T-cell (primary cell): Measurements from ENCODE around the gene POLR2B. TPM values are rescaled to one million over a fixed set of nuclear protein-coding genes. Genes with fewer than 3 reads are reported as not detected.

Experiments used
- ATAC-seq, 4 experiments: fragments of 200-7000 bp in 3 of 4; fragments of 150-1000 bp in 1 of 4; cut with Tn5 transposase; replicated peaks in 1 of 4; 1 replicate in 3 of 4; 2 replicates in 1 of 4; pipeline ENCODE4 v1.10.0; 2021; ENCODE audit warnings: moderate library complexity in 3 of 4, mild to moderate bottlenecking in 2 of 4, moderate number of reproducible peaks in 1 of 4
- CTCF ChIA-PET, 2 donors: fragments of 300-600 bp; sonication (Branson Sonifier 250); formaldehyde crosslinking; loops; one replicate each; lab custom pipeline; 2022; ENCODE audit warnings: antibody characterized with exemption in 2 of 2; lab: Charles Lee
- POLR2A ChIA-PET, 2 donors: fragments of 300-600 bp; sonication (Branson Sonifier 250); formaldehyde crosslinking; loops; one replicate each; lab custom pipeline; 2022; ENCODE audit warnings: antibody characterized with exemption in 2 of 2; lab: Charles Lee
- DNase-seq, 35 experiments: peaks; one replicate each; pipeline versions ENCODE4 v3.0.0 to v3.0.0-alpha.2; 2013 to 2023
- H3K27ac ChIP-seq: one replicate; pipeline ENCODE4 v1.5.1; 2013; ENCODE audit warnings: low read length
- H3K27me3 ChIP-seq, 2 experiments: replicated peaks in 1 of 2; 1 replicate in 1 of 2; 2 replicates in 1 of 2; pipeline versions ENCODE4 v1.6.1 to v1.7.0; 2013; ENCODE audit warnings: low read length in 1 of 2, mixed read lengths in 1 of 2; ENCODE audit not compliant: control insufficient read depth in 2 of 2, insufficient read depth in 2 of 2; ENCODE audit errors: extremely low read depth in 1 of 2
- H3K36me3 ChIP-seq, 2 donors: 1 replicate in 1 of 2; 2 replicates in 1 of 2; pipeline versions ENCODE4 v1.6.1 to v1.7.0; 2013; ENCODE audit warnings: low read length in 1 of 2; ENCODE audit not compliant: control insufficient read depth in 2 of 2, insufficient read depth in 1 of 2; ENCODE audit errors: extremely low read depth in 1 of 2
- H3K4me1 ChIP-seq, 2 experiments: 1 replicate in 1 of 2; 2 replicates in 1 of 2; pipeline versions ENCODE4 v1.6.1 to v1.7.0; 2013; ENCODE audit warnings: low read length in 2 of 2, mixed read lengths in 1 of 2; ENCODE audit not compliant: insufficient read depth in 2 of 2, control insufficient read depth in 1 of 2; ENCODE audit errors: extremely low read depth in 1 of 2
- H3K4me3 ChIP-seq, 2 donors: 1 replicate in 1 of 2; 2 replicates in 1 of 2; pipeline versions ENCODE4 v1.5.1 to v1.7.0; 2013; ENCODE audit warnings: mild to moderate bottlenecking in 2 of 2, low read length in 1 of 2, moderate library complexity in 1 of 2; ENCODE audit not compliant: control insufficient read depth in 1 of 2; ENCODE audit errors: extremely low read depth in 1 of 2
- H3K9me3 ChIP-seq: 2 replicates; pipeline ENCODE4 v1.7.0; 2013
- H3K27ac Mint-ChIP-seq, 2 donors: one replicate each; pipeline ENCODE4 v1.8.0; 2020 to 2021; ENCODE audit warnings: mild to moderate bottlenecking in 2 of 2, mixed read lengths in 2 of 2
- H3K27me3 Mint-ChIP-seq, 2 donors: one replicate each; pipeline ENCODE4 v1.8.0; 2021 to 2022; ENCODE audit warnings: mixed read lengths in 2 of 2
- H3K36me3 Mint-ChIP-seq: one replicate; pipeline ENCODE4 v1.8.0; 2021; ENCODE audit warnings: mixed read lengths
- H3K4me1 Mint-ChIP-seq, 3 donors: one replicate each; pipeline ENCODE4 v1.8.0; 2020 to 2022; ENCODE audit warnings: mixed read lengths in 3 of 3, mild to moderate bottlenecking in 1 of 3
- H3K4me3 Mint-ChIP-seq, 3 donors: one replicate each; pipeline ENCODE4 v1.8.0; 2020 to 2022; ENCODE audit warnings: mild to moderate bottlenecking in 3 of 3, mixed read lengths in 3 of 3, moderate library complexity in 3 of 3
- H3K9me3 Mint-ChIP-seq, 3 donors: one replicate each; pipeline ENCODE4 v1.8.0; 2020 to 2022; ENCODE audit warnings: mixed read lengths in 3 of 3
- WGBS: methylation state at CpG from one replicate; pipeline ENCODE4 v1.1.5; 2013; ENCODE audit warnings: missing lambda C conversion rate; ENCODE audit not compliant: insufficient coverage; 5-methylcytosine and 5-hydroxymethylcytosine counted together
- total RNA-seq, 35 experiments: library from RNA in 6 of 35; stranded (reverse) in 6 of 35; fragments of 120-200 nt in 1 of 35; gene quantifications; one replicate each; pipeline versions ENCODE4 v1.2.1 to v1.2.4 and lab custom pipeline; 2013 to 2026

POLR2B gene
- total RNA-seq, 5 donors from 2014 or later (not counting 1 experiment from before 2014, with no cell fraction given): 79.4 to 112 (median 106) TPM

GRCh38 chr4:57061395-57061794, 82.7 kb downstream of the POLR2B start:
- no peak overlapping the region for H3K27ac ChIP-seq

GRCh38 chr4:57063518-57063917, 84.8 kb downstream of the POLR2B start:
- Mint-ChIP-seq H3K27me3 (peaks cover 3 to 5% of the 10 kb centered on the region in 2 donors), H3K4me3 (no peak overlapping the region), H3K9me3 (peaks cover 0 to 4% (median 0%) of the 10 kb centered on the region in 3 donors), H3K27ac (no peak overlapping the region), H3K36me3 (no peaks in the 10 kb centered on the region), H3K4me1 (no peaks in the 10 kb centered on the region)
- no peak for ATAC-seq
- no CpG with 5 or more reads among the region's 1 CpG for WGBS
- H3K27ac ChIP-seq: no peak overlapping the region
- no peaks in the 10 kb centered on the region for H3K4me1 ChIP-seq
- H3K9me3 ChIP-seq: no peaks in the 10 kb centered on the region
- H3K36me3 ChIP-seq: no peaks in the 10 kb centered on the region
- no peak for DNase-seq
- POLR2A ChIA-PET: no interaction called here
- peaks cover 0 to 3% of the 10 kb centered on the region in 2 experiments for H3K27me3 ChIP-seq
- CTCF ChIA-PET: no interaction called here
- H3K4me3 ChIP-seq: no peak overlapping the region

More at GRCh38 chr4:57061395-57061794, 82.7 kb downstream of the POLR2B start:
- H3K27ac Mint-ChIP-seq: no peak overlapping the region
- peaks cover 0 to 3% of the 10 kb centered on the region in 2 experiments for H3K27me3 ChIP-seq
- peaks cover 0 to 4% (median 0%) of the 10 kb centered on the region in 3 donors for H3K9me3 Mint-ChIP-seq
- H3K36me3 Mint-ChIP-seq: no peaks in the 10 kb centered on the region
- no peak for DNase-seq
- H3K4me3 Mint-ChIP-seq: no peak overlapping the region
- ChIA-PET POLR2A (interaction anchor here in 1 of 2 donors (0.6 kb wide), 1 partner anchor 1672 kb away, joined by 5 read pairs; no protein-coding TSS in a partner anchor), CTCF (no interaction called here)
- WGBS: no CpG with 5 or more reads among the region's 5 CpGs
- peaks cover 11 to 12% of the 10 kb centered on the region in 2 donors for H3K27me3 Mint-ChIP-seq
- no peak overlapping the region for H3K4me3 ChIP-seq
- H3K9me3 ChIP-seq: no peaks in the 10 kb centered on the region
- no peaks in the 10 kb centered on the region for H3K36me3 ChIP-seq
- H3K4me1 ChIP-seq: no peaks in the 10 kb centered on the region
- no peak for ATAC-seq
- H3K4me1 Mint-ChIP-seq: no peaks in the 10 kb centered on the region

- CTCF ChIA-PET: no interaction called here
- no peak overlapping the region for H3K27ac ChIP-seq
- POLR2A ChIA-PET: interaction anchor here in 1 of 2 donors (0.5 kb wide), 1 partner anchor 1879 kb away, joined by 3 read pairs; no protein-coding TSS in a partner anchor
- no peak for ATAC-seq
- peaks cover 0 to 2% (median 0%) of the 10 kb centered on the region in 3 donors for H3K9me3 Mint-ChIP-seq
- H3K4me3 Mint-ChIP-seq: no peak overlapping the region
- H3K27me3 Mint-ChIP-seq: peaks cover 3 to 4% of the 10 kb centered on the region in 2 donors
- H3K36me3 ChIP-seq: no peaks in the 10 kb centered on the region
- peaks cover 0 to 6% of the 10 kb centered on the region in 2 experiments for H3K27me3 ChIP-seq
- H3K27ac Mint-ChIP-seq: no peak overlapping the region
- no peaks in the 10 kb centered on the region for H3K4me1 Mint-ChIP-seq
- no peaks in the 10 kb centered on the region for H3K4me1 ChIP-seq
- DNase-seq: no peak
- no peaks in the 10 kb centered on the region for H3K9me3 ChIP-seq
- no CpG with 5 or more reads among the region's 2 CpGs for WGBS
- no peak overlapping the region for H3K4me3 ChIP-seq
- no peaks in the 10 kb centered on the region for H3K36me3 Mint-ChIP-seq
Observed at GRCh38 chr4:57064120-57064519, 85.4 kb downstream of the POLR2B start.

GRCh38 chr4:57064811-57065711, 86.4 kb downstream of the POLR2B start:
- Mint-ChIP-seq H3K27ac (no peak overlapping the region), H3K4me1 (no peaks in the 10 kb centered on the region), H3K4me3 (no peak overlapping the region), H3K9me3 (no peaks in the 10 kb centered on the region), H3K36me3 (no peaks in the 10 kb centered on the region), H3K27me3 (peaks cover 0 to 4% of the 10 kb centered on the region in 2 donors)
- ATAC-seq (no peak), DNase-seq (no peak)
- H3K9me3 ChIP-seq: no peaks in the 10 kb centered on the region
- no peak overlapping the region for H3K27ac ChIP-seq
- no peaks in the 10 kb centered on the region for H3K4me1 ChIP-seq
- peaks cover 0 to 7% of the 10 kb centered on the region in 2 experiments for H3K27me3 ChIP-seq
- WGBS: 88% methylated on average over 13 of the region's 20 CpGs
- H3K4me3 ChIP-seq: no peak overlapping the region
- no peaks in the 10 kb centered on the region for H3K36me3 ChIP-seq
- ChIA-PET POLR2A (no interaction called here), CTCF (no interaction called here)

- Mint-ChIP-seq H3K9me3 (no peaks in the 10 kb centered on the region), H3K4me1 (no peaks in the 10 kb centered on the region), H3K36me3 (no peaks in the 10 kb centered on the region), H3K27ac (no peak overlapping the region), H3K4me3 (no peak overlapping the region), H3K27me3 (peaks cover 0 to 4% of the 10 kb centered on the region in 2 donors)
- Histone ChIP-seq H3K9me3 (no peaks in the 10 kb centered on the region), H3K27me3 (peaks cover 0 to 7% of the 10 kb centered on the region in 2 experiments), H3K4me1 (no peaks in the 10 kb centered on the region), H3K4me3 (no peak overlapping the region), H3K27ac (no peak overlapping the region), H3K36me3 (no peaks in the 10 kb centered on the region)
- ATAC-seq (no peak), DNase-seq (no peak)
- ChIA-PET POLR2A (no interaction called here), CTCF (no interaction called here)
- WGBS: 83% methylated on average over 3 of the region's 5 CpGs
Observed at GRCh38 chr4:57065730-57066482, 87.2 kb downstream of the POLR2B start.

GRCh38 chr4:57068237-57068981, 89.7 kb downstream of the POLR2B start:
- Histone ChIP-seq H3K27me3 (peaks cover 0 to 15% of the 10 kb centered on the region in 2 experiments), H3K4me3 (no peak overlapping the region), H3K27ac (no peak overlapping the region), H3K4me1 (no peaks in the 10 kb centered on the region), H3K36me3 (no peaks in the 10 kb centered on the region), H3K9me3 (no peaks in the 10 kb centered on the region)
- ATAC-seq (no peak), DNase-seq (no peak)
- Mint-ChIP-seq H3K4me3 (no peak overlapping the region), H3K4me1 (no peaks in the 10 kb centered on the region), H3K27ac (no peak overlapping the region), H3K36me3 (no peaks in the 10 kb centered on the region), H3K27me3 (peaks cover 0 to 2% of the 10 kb centered on the region in 2 donors), H3K9me3 (no peaks in the 10 kb centered on the region)
- ChIA-PET POLR2A (no interaction called here), CTCF (no interaction called here)
- 50% methylated on average over 2 of the region's 8 CpGs for WGBS
